ENCODE measurements around the gene ZNF710. TPM values are rescaled to one million over a fixed set of nuclear protein-coding genes. Genes with fewer than 3 reads are reported as not detected.

Gene ZNF710
- total and polyA plus RNA-seq, 8 donors: 7.9 to 35.3 (median 16.1) TPM

- 34 to 54% (median 46%) methylated on average over 19 to 21 of the region's 21 CpGs for WGBS, 5 donors
- Histone ChIP-seq H3K4me3 (no peak overlapping the region), H3K4me1 (peaks cover 43 to 81% (median 68%) of the 10 kb centered on the region in 4 donors), H3K27ac (peak overlapping the region; percentile 65 to 87 (median 70)), H3K9me3 (no peaks in the 10 kb centered on the region), H3K36me3 (no peaks in the 10 kb centered on the region), H3K27me3 (no peaks in the 10 kb centered on the region)
- DNase-seq: peak; percentile 73 to 89
- TF ChIP-seq EP300 (IDR thresholded peaks at IDR 0.05) (no peak), POLR2AphosphoS5 (IDR thresholded peaks at IDR 0.05) (peak in 2 of 3 donors; percentile 59 to 62), CTCF (IDR thresholded peaks at IDR 0.05) (no peak), POLR2A (IDR thresholded peaks at IDR 0.05) (no peak)
- intact Hi-C loops (cut with DNase I; ENCODE audit: low total_unique reads): no loop called here
Observed at GRCh38 chr15:90059208-90059985, 58.3 kb downstream of the ZNF710 start.

DNA sequence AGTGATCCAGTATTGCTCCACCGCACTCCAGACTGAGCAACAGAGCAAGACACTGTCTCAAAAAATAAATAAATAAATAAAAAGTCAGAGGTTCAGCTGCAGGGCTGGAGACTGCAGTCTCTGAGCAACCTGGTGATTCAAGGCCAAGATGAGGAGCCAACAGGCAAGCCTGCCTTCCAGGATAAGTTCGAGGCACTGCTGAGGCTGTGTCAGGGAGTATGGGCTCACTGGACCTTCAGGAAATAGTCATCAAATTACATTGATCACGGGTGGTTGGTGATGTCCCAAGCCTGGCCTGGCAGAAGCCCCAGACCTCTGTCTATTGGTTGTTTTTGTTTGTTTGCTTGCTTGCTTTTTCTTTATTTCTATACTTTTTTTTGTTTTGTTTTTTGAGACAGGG is 59.7 kb downstream of the ZNF710 start:
- WGBS, 5 donors: 64 to 77% (median 68%) methylated on average over 3 of the region's 3 CpGs
- peaks cover 36 to 82% (median 66%) of the 10 kb centered on the region in 4 donors for H3K4me1 ChIP-seq
- intact Hi-C loops (cut with DNase I; ENCODE audit: low total_unique reads): loop anchor here (10.0 kb wide), 1 partner anchor 56 kb away; the partner anchor contains the start of gene ZNF710

GRCh38 chr15:90062023-90062442 is 60.9 kb downstream of the ZNF710 start:
- Histone ChIP-seq H3K36me3 (peaks cover 0 to 5% (median 1%) of the 10 kb centered on the region in 4 donors), H3K9me3 (no peaks in the 10 kb centered on the region), H3K4me1 (peaks cover 36 to 89% (median 64%) of the 10 kb centered on the region in 4 donors), H3K27me3 (no peaks in the 10 kb centered on the region), H3K27ac (peak overlapping the region; percentile 49 to 87 (median 74)), H3K4me3 (no peak overlapping the region)
- WGBS, 5 donors: 27 to 52% (median 39%) methylated on average over 6 to 8 of the region's 8 CpGs
- intact Hi-C loops (cut with DNase I; ENCODE audit: low total_unique reads): loop anchor here (10.0 kb wide), 1 partner anchor 57 kb away; the partner anchor contains the start of gene ZNF710
- no peak for TF ChIP-seq EP300 (IDR thresholded peaks at IDR 0.05)
- no peak for TF ChIP-seq POLR2A (IDR thresholded peaks at IDR 0.05)
- no peak for TF ChIP-seq POLR2AphosphoS5 (IDR thresholded peaks at IDR 0.05)
- no peak for TF ChIP-seq CTCF (IDR thresholded peaks at IDR 0.05)
- peak in 1 of 2 donors; percentile 92 for DNase-seq

More for the DNA sequence above, 59.7 kb downstream of the ZNF710 start:
- no peaks in the 10 kb centered on the region for H3K9me3 ChIP-seq
- TF ChIP-seq CTCF (IDR thresholded peaks at IDR 0.05) (no peak), POLR2AphosphoS5 (IDR thresholded peaks at IDR 0.05) (no peak), POLR2A (IDR thresholded peaks at IDR 0.05) (no peak), EP300 (IDR thresholded peaks at IDR 0.05) (no peak)
- H3K36me3 ChIP-seq: no peaks in the 10 kb centered on the region
- H3K27ac ChIP-seq: peak overlapping the region in 4 of 5 donors; percentile 70 to 87 (median 79)
- no peak overlapping the region for H3K4me3 ChIP-seq
- no peaks in the 10 kb centered on the region for H3K27me3 ChIP-seq
- no peak for DNase-seq

DNA sequence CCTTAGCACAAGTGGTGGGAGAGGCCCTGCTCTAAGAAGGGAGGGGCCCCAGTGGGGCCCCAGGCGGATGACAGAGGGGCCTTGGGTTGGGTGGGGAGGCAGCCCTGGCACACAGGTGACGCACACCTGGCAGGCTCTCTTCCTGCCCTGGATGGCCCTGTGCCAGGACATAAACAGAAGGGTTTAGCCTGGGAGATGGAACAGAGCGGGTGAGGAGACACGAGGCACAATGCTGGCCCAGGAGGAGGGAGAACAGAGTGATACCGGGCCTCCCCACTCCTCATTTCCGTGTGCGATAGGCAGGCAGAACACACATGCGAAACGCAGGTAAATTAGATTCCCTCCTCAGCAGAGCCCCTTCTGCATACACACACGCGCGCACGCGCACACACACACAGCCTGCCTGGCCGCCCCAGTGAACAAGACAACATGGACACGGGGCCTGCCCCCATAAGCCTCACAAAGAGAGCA is 61.4 kb downstream of the ZNF710 start:
- intact Hi-C loops (cut with DNase I; ENCODE audit: low total_unique reads): loop anchor here (10.0 kb wide), 1 partner anchor 58 kb away; the partner anchor contains the start of gene ZNF710
- H3K4me1 ChIP-seq: peaks cover 36 to 89% (median 64%) of the 10 kb centered on the region in 4 donors
- H3K27ac ChIP-seq: peak overlapping the region; percentile 49 to 87 (median 74)
- WGBS, 5 donors: 39 to 51% (median 45%) methylated on average over 8 to 16 of the region's 16 CpGs
- no peaks in the 10 kb centered on the region for H3K27me3 ChIP-seq
- no peaks in the 10 kb centered on the region for H3K9me3 ChIP-seq
- H3K36me3 ChIP-seq: peaks cover 2 to 10% (median 6%) of the 10 kb centered on the region in 4 donors
- peak in 1 of 3 donors; percentile 36 for TF ChIP-seq POLR2AphosphoS5 (IDR thresholded peaks at IDR 0.05)
- TF ChIP-seq EP300 (IDR thresholded peaks at IDR 0.05): no peak
- DNase-seq: peak; percentile 83 to 92
- H3K4me3 ChIP-seq: no peak overlapping the region
